HG02678 (cell line): ENCODE results near the gene FARP2.

Experiments used
- ATAC-seq: cut with Tn5 transposase; IDR thresholded peaks from one replicate; pipeline ENCODE4 v1.9.1; 2021; ENCODE audit warnings: mild to moderate bottlenecking, moderate library complexity; ENCODE audit not compliant: unreplicated experiment

FARP2 gene

DNA sequence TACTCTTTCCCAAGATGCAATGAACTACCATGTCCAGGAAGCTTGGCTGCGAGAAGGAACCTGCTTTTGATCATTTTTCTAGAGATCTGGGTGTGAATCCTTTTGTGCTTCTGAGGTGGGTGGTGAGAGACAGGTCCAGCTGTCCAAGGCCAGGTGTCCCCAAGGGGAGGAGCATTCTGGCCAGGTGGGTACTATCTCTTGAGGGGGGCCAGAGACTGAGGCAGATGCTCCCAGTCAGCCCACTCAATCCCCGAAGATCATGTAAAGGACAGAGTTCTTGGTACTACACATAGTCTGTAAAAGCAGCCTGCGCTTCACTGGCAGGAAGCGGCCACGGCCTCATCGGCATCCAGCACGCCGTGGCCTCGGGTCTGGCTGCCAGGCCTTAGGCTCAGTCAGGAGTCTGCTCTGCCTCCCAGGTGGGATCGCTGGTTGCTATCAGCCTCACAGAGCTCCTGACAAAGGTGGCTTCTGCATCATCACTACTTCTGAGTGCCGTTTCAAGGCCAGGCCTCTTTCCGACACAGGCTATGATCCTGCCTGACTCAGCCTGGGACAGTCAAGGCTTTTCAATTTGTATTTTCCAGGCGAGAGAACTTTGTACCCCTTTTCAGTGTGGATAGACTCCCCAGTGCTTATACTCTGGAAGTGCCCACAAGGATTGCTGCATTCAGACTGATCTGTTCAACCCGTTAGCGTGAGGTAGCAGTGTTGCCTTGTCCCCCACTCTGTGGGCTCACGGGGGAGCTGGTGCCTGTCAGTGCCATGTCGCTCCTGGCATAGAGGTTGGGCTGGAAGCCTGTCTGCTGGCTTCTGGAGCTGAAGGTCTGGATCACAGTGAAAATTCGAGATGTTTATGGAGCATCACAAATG lies 123.2 kb downstream of the FARP2 start:
- no peak for ATAC-seq

DNA sequence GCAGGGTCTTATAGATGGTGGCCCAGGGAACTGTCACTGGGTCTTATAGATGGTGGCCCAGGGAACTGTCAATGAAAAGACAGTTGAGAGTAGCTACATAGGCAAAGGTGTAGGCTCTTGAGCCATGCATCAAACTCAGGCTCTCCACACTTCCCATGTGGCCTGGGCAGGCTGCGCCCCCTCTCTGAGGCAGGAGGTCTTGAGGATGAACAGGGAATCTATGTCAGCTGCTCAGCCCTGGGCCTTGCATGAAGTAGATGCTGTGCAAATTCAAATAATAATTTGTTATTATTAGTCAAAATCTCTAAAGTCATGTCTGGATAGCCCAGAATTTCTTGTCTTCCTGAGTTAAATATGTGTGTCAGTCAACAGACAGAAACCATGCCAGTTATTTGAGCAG lies 125.6 kb downstream of the FARP2 start:
- ATAC-seq, result no peak

DNA sequence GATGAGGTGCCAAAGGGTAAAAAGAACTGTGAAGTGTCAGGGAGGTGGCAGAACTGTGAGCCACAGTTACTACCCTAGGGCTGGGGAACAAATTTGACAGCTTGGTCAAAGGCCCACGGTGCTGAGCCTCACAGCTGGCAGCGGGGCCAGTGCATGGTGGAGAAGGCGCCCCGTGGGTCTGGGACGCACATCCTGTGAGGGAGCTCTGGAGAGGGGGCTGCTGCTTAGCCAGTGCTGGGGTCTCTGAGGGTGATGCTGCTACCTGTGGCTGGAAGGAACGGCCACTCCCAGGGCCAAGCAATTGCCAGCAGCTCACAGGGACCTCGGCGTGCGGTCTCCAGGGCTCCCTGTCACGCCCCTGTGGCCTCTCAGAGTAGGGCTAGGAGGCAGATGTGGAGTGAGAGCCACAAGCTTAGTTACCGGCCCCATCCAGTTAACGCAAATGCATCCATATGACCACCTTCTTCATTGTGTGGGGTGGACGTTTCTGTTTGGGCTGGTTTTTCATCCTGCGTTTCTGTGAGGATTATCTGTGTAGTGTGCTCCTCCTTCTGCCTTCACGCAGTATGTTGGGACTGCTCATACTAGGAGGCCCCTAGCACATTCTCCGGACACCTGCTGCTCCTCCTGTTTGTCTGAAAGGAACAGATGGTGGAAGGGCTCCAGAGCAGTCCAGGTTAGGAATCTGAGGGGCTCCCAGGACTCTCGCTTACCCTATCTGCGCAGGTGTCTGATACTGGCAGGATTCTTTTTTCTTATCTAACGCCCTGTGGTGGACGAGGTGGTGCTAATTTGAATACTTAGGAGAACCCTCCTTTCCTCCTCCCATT lies 126.3 kb downstream of the FARP2 start:
- ATAC-seq, result no peak

DNA sequence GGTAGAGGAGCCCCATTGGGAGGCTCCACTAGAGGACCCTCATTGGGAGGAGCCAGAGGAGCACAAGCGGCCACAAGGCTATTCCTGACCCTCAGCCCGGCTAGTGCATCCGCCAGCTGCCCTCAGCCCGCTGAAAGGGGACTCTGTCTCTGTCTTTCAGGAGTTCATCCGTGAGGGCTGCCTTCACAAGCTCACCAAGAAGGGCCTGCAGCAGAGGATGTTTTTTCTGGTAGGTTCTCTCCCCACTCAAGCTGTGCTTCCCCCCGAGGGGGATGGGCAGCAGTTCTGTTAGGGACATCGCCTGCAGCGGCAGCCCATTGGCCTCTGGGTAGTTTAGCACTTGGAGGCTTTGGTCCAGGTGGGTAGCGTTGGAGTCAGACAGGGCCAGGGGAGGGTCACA lies 127.2 kb downstream of the FARP2 start:
- no peak for ATAC-seq

DNA sequence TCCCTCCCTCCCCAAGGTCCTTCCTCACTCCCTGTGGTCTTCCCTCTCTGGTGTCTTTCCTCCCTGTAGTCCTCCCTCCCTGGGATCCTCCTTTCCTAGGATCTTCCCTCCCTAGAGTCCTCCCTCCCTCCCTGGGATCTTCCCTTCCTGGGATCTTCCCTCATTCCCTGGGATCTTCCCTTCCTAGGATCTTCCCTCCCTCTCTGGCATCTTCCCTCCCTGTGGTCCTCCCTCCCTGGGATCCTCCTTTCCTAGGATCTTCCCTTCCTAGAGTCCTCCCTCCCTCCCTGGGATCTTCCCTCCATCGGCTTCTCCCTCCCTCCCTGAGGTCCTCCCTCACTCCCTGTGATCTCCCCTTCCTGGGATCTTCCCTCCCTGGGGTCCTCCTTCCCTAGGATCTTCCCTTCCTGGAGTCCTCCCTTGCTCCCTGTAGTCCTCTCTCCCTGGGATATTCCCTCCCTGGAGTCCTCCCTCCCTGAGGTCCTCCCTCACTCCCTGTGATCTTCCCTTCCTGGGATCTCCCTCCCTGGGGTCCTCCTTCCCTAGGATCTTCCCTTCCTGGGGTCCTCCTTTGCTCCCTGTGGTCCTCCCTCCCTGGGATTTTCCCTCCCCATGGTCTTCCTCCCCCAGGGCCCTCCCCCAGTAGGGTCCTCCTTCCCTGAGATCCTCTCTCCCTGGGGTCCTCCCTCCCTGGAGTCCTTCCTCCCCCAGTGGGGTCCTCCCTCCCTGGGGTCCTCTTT lies 129.3 kb downstream of the FARP2 start:
- ATAC-seq, result no peak

DNA sequence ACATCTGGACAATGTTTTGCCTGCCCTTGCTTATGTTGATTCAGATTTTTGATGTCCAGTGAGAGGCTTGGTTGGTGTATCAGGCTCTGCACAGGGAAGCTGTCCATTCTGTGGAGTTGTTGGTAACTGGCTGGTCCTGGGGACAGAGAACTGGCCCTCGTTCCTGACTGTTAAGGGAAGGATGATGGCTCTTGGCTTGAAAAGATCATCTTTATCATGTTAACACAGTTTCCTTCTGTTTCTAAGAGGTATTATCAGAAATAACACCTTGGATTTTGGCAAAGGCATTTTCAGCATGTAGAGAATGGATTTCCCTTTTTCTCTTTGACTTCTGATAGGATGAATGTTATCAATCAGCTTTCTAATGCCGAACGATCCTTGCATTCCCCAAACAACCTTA lies 133.0 kb downstream of the FARP2 start:
- ATAC-seq, result no peak

DNA sequence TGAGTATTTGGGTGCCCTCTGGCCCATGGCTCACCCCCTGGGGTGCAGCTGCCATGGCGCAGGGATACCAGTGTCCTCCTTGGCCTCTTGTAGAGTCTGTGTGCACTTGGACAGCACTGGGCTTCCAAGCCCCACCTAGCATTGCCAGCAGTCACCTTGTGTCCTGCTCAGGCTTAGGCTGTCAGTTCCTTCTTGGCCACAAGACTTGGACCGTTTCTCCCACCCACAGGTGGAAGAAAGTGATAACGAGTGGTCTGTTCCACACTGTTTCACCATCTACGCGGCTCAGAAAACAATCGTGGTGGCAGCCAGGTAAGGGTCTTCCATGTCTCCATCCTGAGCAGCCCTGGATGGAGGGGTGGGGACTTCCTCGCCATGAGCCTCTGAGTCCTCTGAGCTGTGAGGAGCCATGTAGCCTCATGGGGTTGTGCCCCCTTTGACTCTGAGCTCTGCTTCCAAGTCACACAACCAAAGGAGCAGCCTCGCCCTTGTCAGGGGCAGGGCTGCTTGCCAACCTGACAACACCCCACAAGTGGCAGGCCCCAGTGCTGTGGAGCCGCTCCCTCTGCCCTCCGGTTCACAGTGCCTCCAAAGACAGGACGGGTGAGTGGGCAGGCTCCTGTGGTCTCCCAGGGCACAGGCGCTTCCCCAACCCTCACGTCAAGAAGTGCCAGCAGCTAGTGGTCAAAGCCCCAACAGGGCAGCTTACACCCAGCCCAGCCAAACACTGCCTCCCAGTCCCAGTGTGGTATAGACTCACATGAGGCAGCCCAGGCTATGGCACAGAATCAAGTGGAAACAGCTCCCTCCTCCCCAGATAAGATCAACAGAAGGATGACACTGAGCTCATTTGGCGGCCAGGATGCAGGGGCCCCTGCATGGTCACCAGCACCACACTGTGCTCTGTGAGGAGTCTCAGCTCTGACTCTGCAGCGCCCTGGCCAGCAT lies 133.9 kb downstream of the FARP2 start:
- no peak for ATAC-seq

DNA sequence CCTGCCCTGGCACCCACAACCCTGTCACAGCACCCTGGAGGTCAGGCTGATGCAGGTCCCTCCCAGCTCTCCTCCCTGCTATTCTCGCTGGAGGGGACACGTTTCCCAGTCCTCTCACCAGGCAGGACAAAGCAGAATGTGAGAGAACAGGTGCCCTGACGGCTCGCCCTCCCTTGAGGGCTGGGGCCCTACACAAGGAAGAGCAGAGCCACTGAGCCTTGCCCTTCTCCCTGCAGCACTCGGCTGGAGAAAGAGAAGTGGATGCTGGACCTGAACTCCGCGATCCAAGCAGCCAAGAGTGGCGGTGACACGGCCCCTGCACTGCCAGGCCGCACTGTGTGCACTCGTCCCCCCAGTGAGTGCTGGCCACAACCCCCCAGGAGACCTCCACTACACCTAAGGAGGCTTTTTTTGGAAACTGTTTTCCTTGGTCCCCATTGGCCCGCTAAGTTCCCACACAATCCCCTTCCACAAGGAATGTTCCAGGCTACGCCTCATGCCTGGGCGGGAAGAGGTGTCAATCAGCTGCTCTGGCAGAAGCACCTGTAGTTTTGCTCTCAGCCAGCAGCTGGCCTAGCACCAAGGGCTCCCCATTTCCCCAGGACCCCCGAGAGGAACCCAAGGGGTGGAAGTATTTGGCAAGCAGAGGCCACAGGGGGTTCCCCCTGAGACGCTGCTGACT lies 134.9 kb downstream of the FARP2 start:
- no peak for ATAC-seq

DNA sequence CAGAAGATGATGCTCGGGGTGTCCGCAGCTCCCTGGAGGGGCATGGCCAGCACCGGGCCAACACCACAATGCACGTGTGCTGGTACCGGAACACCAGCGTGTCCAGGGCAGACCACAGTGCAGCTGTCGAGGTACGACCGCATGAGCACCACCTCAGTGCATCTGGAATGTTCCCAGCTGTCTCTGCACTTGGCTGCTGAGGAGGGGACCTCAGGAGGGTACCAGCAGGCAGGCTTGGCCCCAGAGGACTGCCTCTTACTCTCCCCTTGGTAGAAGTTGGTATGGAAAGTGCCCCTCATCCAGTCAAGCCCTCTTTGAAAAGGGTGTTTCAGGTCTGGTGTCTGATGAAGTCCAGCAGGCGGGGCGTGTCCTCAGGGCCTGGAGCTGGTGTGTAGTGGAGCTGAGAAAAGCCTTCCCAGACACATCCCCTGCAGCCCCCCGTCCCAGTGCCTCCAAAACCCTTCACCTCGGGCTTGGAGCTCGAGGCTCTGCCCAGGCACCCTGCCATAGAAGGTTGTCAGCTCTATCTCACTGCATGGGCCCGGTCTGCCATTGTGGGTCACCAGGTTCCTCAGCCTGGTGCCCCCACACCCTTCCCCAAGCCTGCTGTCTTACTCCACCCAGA lies 135.6 kb downstream of the FARP2 start:
- ATAC-seq, result no peak

DNA sequence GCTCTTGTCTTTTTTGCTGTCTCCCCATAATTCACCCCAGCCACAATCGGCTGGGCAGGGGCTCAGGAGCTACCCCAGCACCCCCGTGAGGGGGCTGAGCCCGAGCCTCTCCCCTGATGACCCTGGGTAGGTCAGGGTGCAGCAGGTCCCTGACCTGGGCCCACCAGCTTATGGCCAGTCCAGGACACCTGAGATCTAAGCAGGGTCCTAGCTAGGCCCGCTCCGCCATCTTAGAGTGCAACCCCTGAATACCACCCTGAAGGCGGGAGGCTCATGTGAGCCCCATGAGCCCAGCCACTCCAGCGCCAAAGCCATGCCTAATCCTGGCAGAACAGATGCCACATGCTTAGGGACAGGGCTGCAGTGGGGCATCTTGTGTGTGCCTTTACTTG lies 136.1 kb downstream of the FARP2 start:
- no peak for ATAC-seq

DNA sequence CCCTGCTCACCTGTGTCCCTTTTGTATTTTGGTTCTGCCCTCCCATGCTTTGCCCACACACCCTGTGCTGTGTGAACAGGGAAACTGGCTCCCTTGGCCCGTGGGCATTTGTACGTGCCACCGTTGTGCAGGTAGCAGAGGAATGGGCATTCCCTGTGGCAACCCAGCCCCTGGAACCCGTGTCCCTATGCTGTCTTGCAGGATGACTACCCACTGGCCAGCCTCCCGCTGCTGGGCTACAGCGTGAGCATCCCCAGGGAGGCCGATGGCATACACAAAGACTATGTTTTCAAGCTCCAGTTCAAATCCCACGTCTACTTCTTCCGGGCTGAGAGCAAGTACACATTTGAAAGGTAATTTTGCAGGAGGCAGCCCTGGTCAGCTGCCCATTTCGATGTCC lies 137.0 kb downstream of the FARP2 start:
- ATAC-seq, result no peak

DNA sequence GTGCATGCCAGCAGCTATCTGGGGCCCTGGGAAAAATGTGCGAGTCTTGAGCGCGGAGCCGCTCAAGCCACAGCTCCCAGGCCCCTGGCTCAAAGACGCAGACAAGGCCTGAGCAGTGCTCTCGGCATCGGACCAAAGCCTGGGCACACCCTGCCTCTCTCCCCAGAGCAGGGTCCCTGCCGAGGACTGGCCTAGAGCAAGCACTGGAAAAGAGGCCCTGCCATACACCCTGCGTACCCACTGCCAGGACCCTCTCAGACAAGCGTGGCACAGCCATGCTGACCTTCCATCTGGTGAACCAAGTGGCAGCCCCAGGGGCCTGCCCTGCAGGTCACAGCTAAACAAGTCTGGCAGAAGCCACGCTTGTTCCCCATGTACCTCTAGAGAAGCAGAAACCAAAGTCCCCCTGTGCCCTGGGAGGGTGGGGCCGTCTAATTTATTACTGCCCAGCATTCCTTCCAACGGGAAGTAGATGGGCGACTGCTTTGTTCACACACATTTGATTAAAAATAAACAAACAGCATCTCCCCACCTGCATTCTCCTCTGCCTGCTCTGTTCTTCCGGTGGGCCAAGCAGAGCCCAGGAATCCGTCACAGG lies 138.3 kb downstream of the FARP2 start:
- no peak for ATAC-seq

DNA sequence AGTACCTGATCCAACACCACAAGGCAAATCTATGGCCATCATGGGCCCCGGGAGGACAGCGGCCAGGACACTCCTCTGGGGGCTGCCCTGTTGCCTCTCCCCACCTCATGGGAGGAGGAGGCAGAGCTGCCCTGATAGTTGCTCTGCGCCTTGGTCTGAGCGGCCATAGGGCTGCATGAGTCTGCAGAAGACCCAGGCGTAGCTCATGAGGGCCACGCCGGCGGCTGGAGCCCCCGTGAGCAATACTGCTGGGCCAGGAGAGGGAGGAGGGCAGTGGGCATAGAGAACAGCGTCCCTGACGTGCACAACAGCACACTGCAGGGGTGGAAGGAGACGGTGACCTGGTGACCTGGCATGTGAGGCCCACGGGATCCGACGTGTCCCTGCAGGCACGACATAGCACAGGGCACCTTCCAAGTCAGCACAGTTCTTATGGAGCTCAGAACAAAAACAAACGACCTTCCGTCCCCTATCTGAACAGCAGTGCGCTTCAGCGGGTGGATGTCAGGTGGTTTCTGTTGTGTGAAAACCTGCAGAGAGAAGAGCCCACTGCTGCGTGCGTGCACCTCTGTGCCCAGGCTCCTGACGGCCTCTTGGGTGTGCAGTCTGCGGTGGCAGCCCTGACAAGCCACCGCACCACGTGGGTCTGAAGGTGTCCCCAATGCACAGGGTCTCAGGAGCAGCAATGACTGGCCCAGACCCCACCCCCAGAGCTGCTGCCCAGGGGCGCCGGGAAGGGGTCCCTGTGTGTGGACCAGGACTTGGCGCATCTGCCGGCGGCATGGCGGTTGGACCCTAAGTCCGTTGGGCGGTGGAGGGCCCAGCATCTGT lies 139.3 kb downstream of the FARP2 start:
- no peak for ATAC-seq

DNA sequence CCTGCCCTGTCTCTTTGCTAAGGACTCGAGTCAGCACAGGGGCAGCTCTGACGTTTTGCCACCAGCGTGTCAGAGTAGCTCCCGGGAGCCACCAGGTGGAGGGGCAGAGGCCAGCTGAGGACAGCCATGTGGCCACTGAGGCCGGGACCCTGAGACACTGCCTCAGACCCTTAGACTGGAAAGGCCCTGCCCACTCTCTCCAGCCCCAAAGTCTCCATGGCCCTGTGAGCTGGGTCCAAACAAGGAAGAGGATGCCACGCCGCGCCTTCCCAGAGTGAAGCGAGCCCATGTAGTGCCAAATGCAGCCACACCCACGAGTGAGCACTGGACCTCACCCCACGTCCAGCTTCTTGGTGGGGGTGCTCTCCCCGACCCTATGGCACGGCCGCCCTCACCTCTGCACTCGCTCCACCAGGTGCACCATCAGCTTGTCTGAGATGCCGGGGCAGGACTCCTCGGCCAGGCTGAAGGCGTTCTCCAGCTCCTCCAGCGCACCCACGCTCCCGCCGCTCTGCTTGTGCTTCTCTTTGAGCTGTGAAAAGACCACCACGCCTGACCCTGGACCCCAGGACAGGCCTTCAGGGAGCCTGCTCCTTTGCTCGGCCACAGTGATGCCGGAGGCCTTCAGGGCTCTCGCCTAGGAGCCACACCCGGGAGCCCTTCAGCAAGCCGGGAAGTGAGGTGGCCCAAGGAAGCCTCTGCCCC lies 140.1 kb downstream of the FARP2 start:
- no peak for ATAC-seq

DNA sequence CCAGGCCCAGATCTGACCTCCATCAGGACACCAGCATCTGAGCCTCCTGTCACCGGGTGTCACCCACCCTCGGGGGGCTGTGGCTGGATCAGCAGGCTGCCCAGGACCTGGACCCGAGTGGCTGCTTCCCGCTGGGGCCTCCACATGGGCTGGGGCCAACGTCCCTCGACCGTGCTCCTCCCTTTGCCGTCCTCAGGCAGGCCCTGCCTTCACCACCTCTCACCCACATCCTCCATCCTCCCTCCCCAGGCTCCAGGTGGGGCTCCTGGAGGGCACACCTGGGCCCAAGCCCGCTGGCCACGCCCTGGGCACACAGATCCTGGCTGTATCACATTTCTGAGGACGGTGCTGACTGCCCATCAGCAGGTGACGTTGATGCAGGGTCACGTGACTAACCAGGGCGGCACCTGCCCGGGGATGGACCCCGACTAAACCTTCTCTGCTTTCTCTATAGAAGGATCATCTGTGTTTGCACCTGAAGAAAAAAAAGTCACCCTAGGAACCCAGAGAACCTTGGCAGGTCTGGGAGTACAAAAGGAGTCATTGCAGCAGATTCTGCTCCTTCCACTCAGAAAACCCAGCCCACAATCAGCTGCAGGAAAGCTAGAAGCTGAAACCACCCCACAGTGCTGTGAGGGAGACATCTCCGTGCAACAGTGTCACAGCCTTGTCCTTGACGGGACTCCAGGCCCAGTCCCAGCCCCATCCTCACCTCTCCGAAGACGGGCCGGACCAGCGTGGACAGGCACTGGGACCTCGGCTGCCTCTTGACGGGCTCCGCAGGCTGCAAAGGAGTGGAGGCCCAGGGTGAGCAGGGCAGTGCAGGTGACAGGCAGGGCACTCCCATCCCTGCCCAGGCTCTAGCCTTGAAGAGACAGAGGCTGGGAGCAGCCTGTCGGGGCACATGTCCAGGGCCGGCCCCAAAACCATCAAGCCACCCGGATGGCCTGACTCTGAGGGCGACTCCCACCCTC lies 141.1 kb downstream of the FARP2 start:
- no peak for ATAC-seq
